Measurements from ENCODE around the gene SLC25A13. TPM values are rescaled to one million over a fixed set of nuclear protein-coding genes. Genes with fewer than 3 reads are reported as not detected.

SLC25A13 gene
- total RNA-seq, 2 donors from 2014 or later = 94.3 to 114 TPM

DNA sequence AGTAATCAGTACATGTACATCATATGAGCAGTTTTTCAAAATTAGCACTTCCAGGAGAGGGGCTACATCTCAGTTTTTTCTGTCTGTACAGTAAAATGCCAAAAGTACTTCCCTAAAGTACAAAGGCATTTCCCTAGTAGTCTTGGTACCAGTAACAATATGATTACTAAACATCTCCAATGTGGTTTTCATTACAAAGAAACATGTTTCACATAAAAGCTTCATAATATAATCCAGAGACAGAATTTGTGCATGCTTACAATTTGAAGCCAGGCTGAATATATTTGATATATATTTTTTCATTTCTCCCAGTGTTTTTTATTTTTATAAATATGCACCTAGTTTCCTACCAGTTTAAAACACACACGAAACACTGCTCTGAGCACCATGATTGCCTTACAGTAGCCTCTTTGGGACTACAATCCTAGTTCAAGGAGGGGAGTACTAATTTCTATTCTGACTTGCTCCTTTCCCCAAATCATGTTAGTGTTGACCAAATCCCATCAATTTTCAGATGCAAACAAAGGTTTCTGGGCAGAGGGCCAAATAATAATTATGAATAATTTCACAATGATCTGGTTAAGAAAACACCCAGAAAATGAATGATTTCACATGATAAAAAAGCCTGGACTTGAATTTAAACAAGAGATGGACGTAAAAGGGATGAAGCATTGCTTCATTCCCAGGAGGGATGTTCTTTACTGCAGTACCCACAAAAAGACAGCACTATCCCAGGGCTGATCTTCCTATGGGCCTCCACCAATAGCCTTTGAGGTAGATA is 201.3 kb downstream of the SLC25A13 start:
- no peak overlapping the region for H3K4me3 ChIP-seq (ENCODE audit: low read length)
- H3K27me3 ChIP-seq (ENCODE audit: control insufficient read depth, insufficient read depth, low read length, poor library complexity, severe bottlenecking) = no peaks in the 10 kb centered on the region
- Mint-ChIP-seq H3K4me1 (peaks cover 47% of the 10 kb centered on the region), H3K27ac (no peak overlapping the region), H3K27me3 (ENCODE audit: insufficient read depth) (no peaks in the 10 kb centered on the region), H3K4me3 (no peak overlapping the region), H3K9me3 (no peaks in the 10 kb centered on the region), H3K36me3 (ENCODE audit: low read depth) (peaks cover 19% of the 10 kb centered on the region)
- H3K27ac ChIP-seq (ENCODE audit: low read depth, low read length) = no peak overlapping the region
- DNase-seq = no peak
- WGBS, 2 experiments (ENCODE audit: insufficient coverage in 1 of 2, insufficient read length in 1 of 2) = 95% methylated on average over 2 of the region's 2 CpGs
- no peaks in the 10 kb centered on the region for H3K9me3 ChIP-seq (ENCODE audit: control insufficient read depth, low read length)
- H3K36me3 ChIP-seq (ENCODE audit: control insufficient read depth, insufficient read depth, low read length) = peaks cover 36% of the 10 kb centered on the region
- TF ChIP-seq CTCF (conservative IDR thresholded peaks at IDR 0.05) = no peak
- H3K9ac ChIP-seq (ENCODE audit: extremely low read depth, low read length, poor library complexity, severe bottlenecking) = no peak overlapping the region
- H3K4me1 ChIP-seq (ENCODE audit: control insufficient read depth, insufficient read depth, low read length) = peaks cover 21% of the 10 kb centered on the region

DNA sequence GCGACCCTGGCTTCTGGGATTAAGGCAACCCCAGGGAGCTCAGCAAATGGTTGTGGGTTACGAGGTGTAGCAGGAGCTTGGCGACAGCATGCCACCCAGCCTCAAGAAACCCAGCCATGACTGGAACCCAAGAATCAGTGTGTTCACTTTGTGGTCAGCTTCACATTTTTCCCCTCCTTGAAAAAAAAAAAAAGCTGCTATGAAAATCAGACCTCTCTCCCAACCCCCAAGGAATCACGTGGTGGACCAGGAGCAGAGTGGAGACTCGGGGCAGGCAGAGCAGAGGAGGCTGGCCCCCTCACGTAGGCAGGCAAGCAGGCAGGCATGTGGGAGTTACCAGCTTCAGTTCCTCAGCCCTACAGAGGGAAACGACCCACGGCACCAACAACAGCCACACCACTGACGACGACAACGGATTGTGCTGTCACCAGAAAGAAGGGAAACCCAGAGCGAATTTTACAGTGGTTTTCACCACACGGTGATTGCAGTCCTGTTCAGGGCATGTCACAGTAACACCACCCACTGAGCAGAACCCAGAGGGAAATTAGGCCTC is 203.4 kb downstream of the SLC25A13 start:
- Histone ChIP-seq H3K9me3 (ENCODE audit: control insufficient read depth, low read length) (peaks cover 6% of the 10 kb centered on the region), H3K4me3 (ENCODE audit: low read length) (no peak overlapping the region), H3K36me3 (ENCODE audit: control insufficient read depth, insufficient read depth, low read length) (peaks cover 30% of the 10 kb centered on the region), H3K27me3 (ENCODE audit: control insufficient read depth, insufficient read depth, low read length, poor library complexity, severe bottlenecking) (no peaks in the 10 kb centered on the region), H3K9ac (ENCODE audit: extremely low read depth, low read length, poor library complexity, severe bottlenecking) (no peak overlapping the region), H3K4me1 (ENCODE audit: control insufficient read depth, insufficient read depth, low read length) (peaks cover 17% of the 10 kb centered on the region), H3K27ac (ENCODE audit: low read depth, low read length) (peak overlapping the region; percentile 12)
- Mint-ChIP-seq H3K27me3 (ENCODE audit: insufficient read depth) (no peaks in the 10 kb centered on the region), H3K36me3 (ENCODE audit: low read depth) (peaks cover 18% of the 10 kb centered on the region), H3K27ac (peak overlapping the region; percentile 50), H3K4me3 (no peak overlapping the region), H3K9me3 (peaks cover 6% of the 10 kb centered on the region), H3K4me1 (peaks cover 37% of the 10 kb centered on the region)
- peak; percentile 60 for DNase-seq
- TF ChIP-seq CTCF (conservative IDR thresholded peaks at IDR 0.05) = no peak
- 71 to 79% methylated on average over 6 to 13 of the region's 13 CpGs for WGBS, 2 experiments (ENCODE audit: insufficient coverage in 1 of 2, insufficient read length in 1 of 2)

GRCh38 chr7:96116173-96116572 is 205.7 kb downstream of the SLC25A13 start:
- H3K27ac Mint-ChIP-seq = no peak overlapping the region
- H3K27me3 Mint-ChIP-seq (ENCODE audit: insufficient read depth) = no peaks in the 10 kb centered on the region
- Histone ChIP-seq H3K4me3 (ENCODE audit: low read length) (no peak overlapping the region), H3K4me1 (ENCODE audit: control insufficient read depth, insufficient read depth, low read length) (peaks cover 11% of the 10 kb centered on the region), H3K9me3 (ENCODE audit: control insufficient read depth, low read length) (peaks cover 6% of the 10 kb centered on the region), H3K27me3 (ENCODE audit: control insufficient read depth, insufficient read depth, low read length, poor library complexity, severe bottlenecking) (no peaks in the 10 kb centered on the region), H3K36me3 (ENCODE audit: control insufficient read depth, insufficient read depth, low read length) (peaks cover 25% of the 10 kb centered on the region), H3K9ac (ENCODE audit: extremely low read depth, low read length, poor library complexity, severe bottlenecking) (no peak overlapping the region), H3K27ac (ENCODE audit: low read depth, low read length) (no peak overlapping the region)
- H3K36me3 Mint-ChIP-seq (ENCODE audit: low read depth) = peaks cover 14% of the 10 kb centered on the region
- 93 to 95% methylated on average over 6 to 7 of the region's 7 CpGs for WGBS, 2 experiments (ENCODE audit: insufficient coverage in 1 of 2, insufficient read length in 1 of 2)
- no peak for TF ChIP-seq CTCF (conservative IDR thresholded peaks at IDR 0.05)
- no peak for DNase-seq
- H3K4me3 Mint-ChIP-seq = no peak overlapping the region
- peaks cover 17% of the 10 kb centered on the region for H3K4me1 Mint-ChIP-seq
- peaks cover 6% of the 10 kb centered on the region for H3K9me3 Mint-ChIP-seq

Measured in endodermal cell (in vitro differentiated cells).